Bone marrow (tissue), 2 donors: Measurements from ENCODE around the gene DUSP5.

Experiments used
- DNase-seq, 2 donors: peaks; one replicate each; lab custom pipeline; 2025; lab: John Stamatoyannopoulos, UW

DUSP5 gene

DNA sequence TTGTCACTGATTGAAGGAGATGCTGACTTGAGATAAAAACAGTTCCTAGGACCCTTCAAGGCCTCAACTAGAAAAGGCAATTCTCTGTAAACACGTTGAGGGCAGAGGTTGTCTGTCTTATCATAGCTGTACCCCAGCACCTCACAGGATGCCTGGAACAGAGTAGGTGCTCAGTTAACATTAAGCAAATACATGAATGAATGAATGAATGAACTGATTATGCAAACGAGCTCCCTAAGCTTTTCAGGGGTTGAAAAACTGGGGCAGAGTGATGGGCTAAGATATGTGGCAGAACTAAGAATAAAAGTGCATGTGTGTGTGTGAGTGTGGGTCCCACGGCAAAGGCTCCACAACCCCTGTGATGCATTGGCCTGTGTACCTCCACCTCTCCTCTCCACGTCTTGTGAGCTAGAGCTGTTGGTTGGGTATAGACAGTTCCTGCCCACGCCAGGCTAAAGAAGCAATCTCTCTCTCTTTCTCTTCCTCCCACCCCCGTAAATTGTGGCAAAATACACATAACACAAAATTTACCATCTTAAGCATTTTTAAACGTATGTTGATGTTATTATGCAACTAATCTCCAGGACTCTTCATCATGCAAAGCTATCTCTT, 48.9 kb downstream of the DUSP5 start:
- no peak for DNase-seq

DNA sequence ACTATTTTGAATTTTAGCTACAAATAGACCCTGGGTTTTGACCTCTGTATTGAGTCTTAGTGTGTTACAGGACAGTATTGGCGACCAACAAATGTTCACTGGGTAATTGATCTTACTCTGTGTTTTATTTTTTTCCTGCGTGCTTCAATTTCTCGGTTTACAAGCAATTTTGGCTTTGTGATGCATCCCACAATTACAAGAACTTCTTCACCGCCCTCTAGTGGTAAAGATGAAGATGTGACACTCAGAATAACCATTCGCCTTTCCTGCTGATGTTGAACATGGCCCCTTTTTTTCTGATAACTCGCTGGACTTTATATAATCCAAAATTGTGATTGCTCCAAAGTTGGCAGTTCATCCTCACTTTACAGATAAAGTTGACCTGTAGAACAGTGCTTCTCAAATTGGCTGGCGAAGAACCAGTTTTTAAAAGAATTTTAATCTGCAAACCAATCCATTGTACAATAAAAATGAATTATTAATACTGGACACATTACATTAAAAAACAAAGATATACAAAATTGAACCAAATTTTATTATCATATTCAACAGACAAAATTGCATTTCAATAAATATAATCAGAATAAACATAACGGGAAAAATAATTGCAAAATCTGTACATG, 49.5 kb downstream of the DUSP5 start:
- peak in 1 of 2 donors; percentile 78 for DNase-seq

DNA sequence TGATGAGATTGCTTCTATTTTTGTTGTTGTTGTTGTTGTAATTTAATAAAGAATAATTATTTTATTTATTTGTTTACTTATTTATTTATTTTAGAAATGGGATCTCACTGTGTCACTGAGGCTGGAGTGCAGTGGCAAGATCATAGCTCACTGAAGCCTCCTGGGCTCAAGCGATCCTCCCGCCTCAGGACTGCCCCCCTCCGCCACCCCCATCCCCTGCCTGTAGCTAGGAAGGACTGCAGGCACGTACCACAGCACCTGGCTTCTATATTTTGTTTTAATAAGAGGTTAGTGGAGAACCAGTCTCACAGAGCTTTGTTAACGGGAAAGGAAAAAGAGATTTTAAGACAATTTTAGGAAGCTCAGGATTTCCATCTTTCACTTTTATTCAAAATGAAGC, 50.3 kb downstream of the DUSP5 start:
- DNase-seq, result no peak

DNA sequence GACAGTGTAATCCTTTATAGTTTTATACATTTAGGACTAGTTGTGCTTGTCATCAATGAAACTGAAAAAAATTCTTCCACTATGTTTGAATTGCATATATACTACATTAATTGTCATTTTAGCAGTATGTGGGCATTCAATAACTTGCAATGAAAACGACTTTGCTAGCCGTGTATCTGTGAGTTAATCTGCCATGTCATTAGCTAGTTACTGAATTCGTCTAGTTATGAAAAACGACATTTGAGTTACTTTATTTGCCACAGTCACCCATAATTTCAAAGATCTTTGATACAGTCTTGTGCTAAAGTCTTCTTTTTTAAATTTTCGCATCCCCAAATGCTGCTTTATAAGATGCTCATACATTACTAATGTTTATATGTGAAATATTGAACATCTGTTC, 51.5 kb downstream of the DUSP5 start:
- no peak for DNase-seq

DNA sequence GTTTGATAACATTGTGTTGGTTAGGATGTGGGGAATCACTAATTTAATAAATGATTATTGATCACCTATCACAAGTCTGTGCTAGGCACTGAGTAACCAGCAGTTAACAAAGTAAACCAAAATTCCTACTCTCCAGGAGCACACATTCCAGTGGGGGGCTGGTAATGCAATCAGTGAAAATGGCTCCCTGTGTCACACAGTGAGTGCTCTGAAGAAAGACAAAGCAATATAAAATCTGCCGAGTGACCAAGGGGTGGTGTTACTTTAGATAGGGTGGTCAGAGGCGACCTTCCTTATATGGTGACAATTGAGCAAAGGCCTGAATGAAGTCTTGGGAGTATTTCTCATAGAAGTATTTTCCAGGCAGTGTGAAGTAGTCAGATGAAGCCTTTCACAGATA, 56.2 kb downstream of the DUSP5 start:
- DNase-seq, result no peak

DNA sequence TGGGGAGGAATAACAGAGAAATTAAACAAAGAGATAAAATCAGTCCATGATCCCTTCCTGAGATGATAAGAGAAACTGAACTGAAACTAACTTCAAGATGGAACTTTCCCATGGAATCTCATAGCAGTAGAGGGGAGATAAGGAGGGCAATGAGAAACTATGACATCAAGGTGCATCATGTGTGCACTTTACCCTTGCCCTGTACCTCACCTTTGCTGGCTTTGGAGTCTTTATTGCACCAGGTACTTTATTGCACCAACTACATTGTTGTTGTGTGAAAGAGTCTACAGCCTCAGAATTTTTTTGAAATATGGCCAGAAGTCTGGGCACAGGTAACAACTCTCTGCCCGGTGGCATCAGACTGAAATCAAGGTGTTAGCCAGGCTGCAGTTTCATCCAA, 58.6 kb downstream of the DUSP5 start:
- no peak for DNase-seq

DNA sequence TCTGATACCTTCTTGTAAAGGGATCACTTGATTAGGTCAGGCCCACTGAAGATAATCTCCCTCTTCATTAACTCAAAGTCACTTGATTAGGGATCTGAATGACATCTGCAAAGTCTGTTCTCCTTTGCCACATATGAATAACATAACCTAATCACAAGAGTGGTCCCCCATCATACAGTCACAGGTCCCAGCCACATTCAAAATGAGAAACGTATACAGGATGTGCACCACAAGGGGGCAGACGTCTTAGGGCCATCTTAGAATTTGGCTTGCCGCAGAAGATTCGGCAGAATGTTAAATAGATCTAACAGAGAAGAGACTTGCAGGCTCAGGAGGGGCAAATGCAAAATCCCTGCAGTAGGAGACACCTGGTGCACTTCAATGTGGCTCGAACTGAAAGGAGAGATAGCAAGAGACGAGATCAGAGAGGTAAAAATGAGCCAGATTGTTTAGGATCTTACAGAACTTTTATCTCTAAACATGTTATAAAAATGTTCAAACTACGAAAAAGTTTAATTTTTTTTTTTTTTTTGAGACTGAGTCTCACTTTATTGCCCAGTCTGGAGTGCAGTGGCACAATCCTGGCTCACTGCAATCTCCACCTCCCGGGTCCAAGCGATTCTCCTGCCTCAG, 59.4 kb downstream of the DUSP5 start:
- peak in 1 of 2 donors; percentile 71 for DNase-seq

DNA sequence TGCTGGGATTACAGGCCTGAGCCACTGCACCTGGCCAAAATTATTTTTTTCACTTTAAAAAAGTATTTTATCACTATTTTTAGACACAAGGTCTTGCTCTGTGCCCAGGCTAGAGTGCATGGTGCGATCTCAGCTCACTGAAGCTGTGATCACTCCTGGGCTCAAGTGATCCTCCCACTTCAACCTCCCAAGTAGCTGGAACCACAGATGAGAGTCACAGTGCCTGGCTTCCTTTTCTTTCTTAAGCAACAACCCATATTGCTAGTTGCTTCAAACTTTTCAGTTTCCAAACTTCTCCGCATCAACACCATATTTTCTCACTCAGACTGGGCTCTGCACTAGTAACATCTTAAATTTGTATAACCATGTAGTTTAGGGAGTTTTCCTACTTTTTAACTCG, 60.3 kb downstream of the DUSP5 start:
- peak in 1 of 2 donors; percentile 12 for DNase-seq

DNA sequence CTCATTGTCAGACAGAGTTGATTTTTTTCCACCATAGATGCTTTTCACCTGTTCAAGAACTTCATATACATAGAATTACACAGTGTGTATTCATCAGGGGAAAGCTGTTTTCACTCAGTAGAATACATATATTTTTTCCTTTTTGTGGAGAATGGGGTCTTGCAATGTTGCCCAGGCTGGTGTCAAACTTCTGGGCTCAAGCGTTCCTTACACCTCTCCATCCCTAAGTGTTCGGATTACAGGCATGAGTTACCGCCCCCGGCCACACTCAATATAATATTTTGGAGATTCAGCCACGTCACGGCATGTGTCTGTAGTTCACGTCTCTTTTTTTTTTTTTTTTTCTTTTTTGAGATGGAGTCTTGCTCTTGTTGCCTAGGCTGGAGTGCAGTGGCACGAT, 62.3 kb downstream of the DUSP5 start:
- no peak for DNase-seq
